Astrocyte of the spinal cord (primary cell): ENCODE measurements around the gene AFG3L2.

Source experiments
- DNase-seq: peaks from one replicate; pipeline ENCODE4 v3.0.0; 2011; ENCODE audit warnings: low read depth, low spot score
- H3K4me3 ChIP-seq: 2 replicates; pipeline ENCODE4 v1.5.1; 2011; ENCODE audit warnings: low read depth, mild to moderate bottlenecking, low read length, moderate library complexity
- in situ Hi-C: cut with HindIII; loops from 2 replicates; pipeline ENCODE4 v1.10.0; 2017; ENCODE audit warnings: low sequenced_read_pairs
- TF ChIP-seq, protein P1 (sequence below): IDR thresholded peaks from 2 replicates; pipeline ENCODE4 v1.5.1; 2012; ENCODE audit warnings: low read depth, mild to moderate bottlenecking, low read length, inconsistent platforms

The AFG3L2 gene

GRCh38 chr18:12308386-12309100, 68.5 kb downstream of the AFG3L2 start:
- in situ Hi-C loops, result no loop called here
- H3K4me3 ChIP-seq, result peak overlapping the region; percentile 80
- DNase-seq, result peak; percentile 89
- TF ChIP-seq, protein P1, sequence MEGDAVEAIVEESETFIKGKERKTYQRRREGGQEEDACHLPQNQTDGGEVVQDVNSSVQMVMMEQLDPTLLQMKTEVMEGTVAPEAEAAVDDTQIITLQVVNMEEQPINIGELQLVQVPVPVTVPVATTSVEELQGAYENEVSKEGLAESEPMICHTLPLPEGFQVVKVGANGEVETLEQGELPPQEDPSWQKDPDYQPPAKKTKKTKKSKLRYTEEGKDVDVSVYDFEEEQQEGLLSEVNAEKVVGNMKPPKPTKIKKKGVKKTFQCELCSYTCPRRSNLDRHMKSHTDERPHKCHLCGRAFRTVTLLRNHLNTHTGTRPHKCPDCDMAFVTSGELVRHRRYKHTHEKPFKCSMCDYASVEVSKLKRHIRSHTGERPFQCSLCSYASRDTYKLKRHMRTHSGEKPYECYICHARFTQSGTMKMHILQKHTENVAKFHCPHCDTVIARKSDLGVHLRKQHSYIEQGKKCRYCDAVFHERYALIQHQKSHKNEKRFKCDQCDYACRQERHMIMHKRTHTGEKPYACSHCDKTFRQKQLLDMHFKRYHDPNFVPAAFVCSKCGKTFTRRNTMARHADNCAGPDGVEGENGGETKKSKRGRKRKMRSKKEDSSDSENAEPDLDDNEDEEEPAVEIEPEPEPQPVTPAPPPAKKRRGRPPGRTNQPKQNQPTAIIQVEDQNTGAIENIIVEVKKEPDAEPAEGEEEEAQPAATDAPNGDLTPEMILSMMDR, result no peak

DNA sequence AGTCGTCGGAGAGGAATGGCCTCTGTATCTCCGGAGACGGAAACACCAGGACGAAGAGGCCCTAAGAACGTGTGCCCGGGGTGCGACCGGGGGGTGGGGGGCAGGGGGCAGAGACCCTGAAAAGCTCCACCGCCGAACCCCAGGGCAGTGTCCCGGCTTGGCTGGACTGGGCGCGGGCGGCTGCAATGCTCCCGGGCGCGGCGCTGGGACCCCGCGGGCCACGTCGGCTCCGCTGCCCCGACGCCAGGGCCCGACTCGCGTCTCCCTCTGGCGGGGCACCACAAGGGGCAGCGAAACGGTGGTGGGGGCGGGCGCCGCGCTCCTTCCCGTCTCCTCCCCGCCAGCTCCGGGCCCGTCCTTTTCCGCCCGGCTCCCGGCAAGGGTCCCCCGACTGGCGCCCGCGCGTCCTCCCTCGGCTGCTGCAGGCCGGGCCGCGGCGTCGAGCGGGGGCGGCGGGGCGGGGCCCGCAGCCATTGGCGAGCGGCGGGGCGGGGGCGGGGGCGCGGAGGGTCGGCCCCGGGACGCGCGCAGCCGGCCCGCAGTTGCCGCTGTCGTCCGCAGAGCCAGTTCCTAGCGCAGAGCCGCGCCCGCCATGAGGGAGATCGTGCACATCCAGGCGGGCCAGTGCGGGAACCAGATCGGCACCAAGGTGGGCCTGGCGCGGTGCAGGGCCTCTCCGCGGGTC, 69.2 kb downstream of the AFG3L2 start, which contains the start of gene TUBB6:
Gene TUBB6, plus strand, starts transcription at position 541 of the 685 bp plus-strand sequence. Its CDS starts 52 bp downstream, at position 593.
- TF ChIP-seq, protein P1, result no peak

GRCh38 chr18:12306752-12307700, 70.0 kb downstream of the AFG3L2 start:
- TF ChIP-seq, protein P1, result peak; percentile 41
- peak; percentile 78 for DNase-seq
- in situ Hi-C loops, result no loop called here
- peak overlapping the region; percentile 61 for H3K4me3 ChIP-seq

More for the DNA sequence above, 69.2 kb downstream of the AFG3L2 start, which contains the start of gene TUBB6:
- in situ Hi-C loops, result no loop called here
- H3K4me3 ChIP-seq, result peak within 1 kb of the TSS; percentile 80
- peak; percentile 78 for DNase-seq

GRCh38 chr18:12305930-12306629, 70.9 kb downstream of the AFG3L2 start:
- in situ Hi-C loops, result no loop called here
- TF ChIP-seq, protein P1, result no peak
- peak overlapping the region; percentile 61 for H3K4me3 ChIP-seq
- no peak for DNase-seq

DNA sequence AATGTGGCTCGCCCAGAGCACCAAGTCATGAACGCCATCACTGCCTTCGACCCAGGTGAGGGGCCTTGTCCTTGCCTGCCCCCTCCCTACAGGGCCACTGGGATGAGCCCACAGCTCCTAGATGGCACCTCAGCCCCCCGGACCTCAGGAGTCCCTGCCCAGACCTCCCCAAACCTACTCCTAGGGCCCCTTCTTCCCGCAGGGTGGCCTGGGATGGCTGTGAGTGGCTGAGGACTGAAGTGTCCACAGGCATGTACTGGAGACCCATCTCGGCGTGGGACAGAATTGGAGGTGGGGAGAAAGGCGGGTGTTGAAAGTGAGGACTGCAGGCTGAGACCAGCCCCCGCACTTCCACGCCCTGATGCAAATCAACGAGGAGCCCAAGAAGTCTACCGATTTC, 71.8 kb downstream of the AFG3L2 start:
- TF ChIP-seq, protein P1, result no peak
- no peak for DNase-seq
- in situ Hi-C loops, result no loop called here
- no peak overlapping the region for H3K4me3 ChIP-seq
